PC-9 (cell line): Measurements from ENCODE around the gene SEPHS2. TPM values are rescaled to one million over a fixed set of nuclear protein-coding genes. Genes with fewer than 3 reads are reported as not detected.

Source experiments
- BruUV-seq: library from RNA; stranded (reverse); fragments of 400-500 nt; replicated peaks from 2 replicates; lab custom pipeline; 2021; lab: Mats Ljungman, UMichigan
- CTCF ChIA-PET: fragments of 300-600 bp; sonication (Branson Sonifier 250); formaldehyde crosslinking; loops from one replicate; lab custom pipeline; 2022; ENCODE audit warnings: antibody characterized with exemption; lab: Charles Lee
- POLR2A ChIA-PET: fragments of 300-600 bp; sonication (Branson Sonifier 250); formaldehyde crosslinking; loops from one replicate; lab custom pipeline; 2022; ENCODE audit warnings: antibody characterized with exemption; ENCODE audit not compliant: unreplicated experiment; lab: Charles Lee
- DNase-seq, 2 experiments: peaks; one replicate each; pipeline versions ENCODE4 v3.0.0 to v3.0.0-alpha.2; 2015 to 2022; ENCODE audit warnings: mixed read lengths in 1 of 2
- H2AFZ ChIP-seq: fragments of 200-600 bp; sonication (generic); 2 replicates; pipeline ENCODE4 v1.8.1; 2017; ENCODE audit warnings: antibody characterized with exemption
- H3F3A ChIP-seq: fragments of 200-600 bp; sonication (generic); 2 replicates; pipeline ENCODE4 v1.8.1; 2017; ENCODE audit warnings: antibody characterized with exemption, mild to moderate bottlenecking, low read depth; ENCODE audit not compliant: insufficient read depth
- H3K27ac ChIP-seq: fragments of 200-600 bp; sonication (generic); 2 replicates; pipeline ENCODE4 v1.6.1; 2016; ENCODE audit warnings: mixed run types
- H3K27me3 ChIP-seq: fragments of 200-600 bp; sonication (generic); 2 replicates; pipeline ENCODE4 v1.6.1; 2016; ENCODE audit warnings: low read depth, mixed run types; ENCODE audit not compliant: insufficient read depth
- H3K36me3 ChIP-seq: fragments of 200-600 bp; sonication (generic); 2 replicates; pipeline ENCODE4 v1.6.1; 2016; ENCODE audit warnings: low read depth, mixed run types
- H3K4me1 ChIP-seq: fragments of 200-600 bp; sonication (generic); replicated peaks from 2 replicates; pipeline ENCODE4 v1.6.1; 2016; ENCODE audit warnings: mixed run types; ENCODE audit not compliant: insufficient read depth
- H3K4me2 ChIP-seq: fragments of 200-600 bp; sonication (generic); 2 replicates; pipeline ENCODE4 v1.6.1; 2017; ENCODE audit warnings: mixed run types
- H3K4me3 ChIP-seq: fragments of 200-600 bp; sonication (generic); 2 replicates; pipeline ENCODE4 v1.6.1; 2016; ENCODE audit warnings: mixed run types
- H3K79me2 ChIP-seq: fragments of 200-600 bp; sonication (generic); 2 replicates; pipeline ENCODE4 v1.6.1; 2017; ENCODE audit warnings: low read depth, mixed run types
- H3K9me2 ChIP-seq: fragments of 200-600 bp; sonication (generic); 2 replicates; pipeline ENCODE4 v1.8.1; 2017; ENCODE audit warnings: mild to moderate bottlenecking; ENCODE audit not compliant: insufficient read depth
- H3K9me3 ChIP-seq: fragments of 200-600 bp; sonication (generic); 2 replicates; pipeline ENCODE4 v1.8.1; 2016; ENCODE audit warnings: low read depth; ENCODE audit not compliant: insufficient read depth
- H4K20me1 ChIP-seq: fragments of 200-600 bp; sonication (generic); 2 replicates; pipeline ENCODE4 v1.8.1; 2017; ENCODE audit not compliant: insufficient read depth
- CTCF ChIP-seq: fragments of 200-600 bp; sonication (generic); conservative IDR thresholded peaks from 2 replicates; pipeline ENCODE4 v1.6.1; 2017; ENCODE audit warnings: mixed run types, antibody characterized with exemption, mild to moderate bottlenecking, moderate library complexity
- EZH2 ChIP-seq: fragments of 200-600 bp; sonication (generic); IDR thresholded peaks from 2 replicates; pipeline ENCODE4 v1.8.0; 2017; ENCODE audit warnings: antibody characterized with exemption, low read depth
- intact Hi-C: fragments of 100-400 bp; cut with micrococcal nuclease; formaldehyde crosslinking; loops from one replicate; pipeline ENCODE4 v1.10.0; 2022; ENCODE audit not compliant: unreplicated experiment
- total RNA-seq: library from RNA; stranded (reverse); gene quantifications from 2 replicates; pipeline ENCODE4 v1.2.3, GENCODE V29; 2021

The SEPHS2 gene
- total RNA-seq, 1 experiment from 2014 or later, result 67.2 TPM

GRCh38 chr16:30493941-30494488 is 48.3 kb upstream of the SEPHS2 start:
- H3K4me3 ChIP-seq, result no peak overlapping the region
- no TSS peak for BruUV-seq
- no peaks in the 10 kb centered on the region for H4K20me1 ChIP-seq
- no peak overlapping the region for H3K27ac ChIP-seq
- no peaks in the 10 kb centered on the region for H3K9me3 ChIP-seq
- no peak for DNase-seq
- H3K9me2 ChIP-seq, result no peaks in the 10 kb centered on the region
- H3K36me3 ChIP-seq, result no peaks in the 10 kb centered on the region
- no peak overlapping the region for H3K4me2 ChIP-seq
- no peaks in the 10 kb centered on the region for H3K79me2 ChIP-seq
- TF ChIP-seq EZH2 (no peak), CTCF (no peak)
- peaks cover 14% of the 10 kb centered on the region; the same call in 1 of the 2 replicates for H3F3A ChIP-seq
- peaks cover 11% of the 10 kb centered on the region for H3K4me1 ChIP-seq
- ChIA-PET CTCF (interaction anchor here (0.8 kb wide), 1 partner anchor 47 kb away, joined by 5 read pairs; no protein-coding TSS in a partner anchor), POLR2A (interaction anchor here (0.5 kb wide), 1 partner anchor 37 kb away, joined by 5 read pairs; no protein-coding TSS in a partner anchor)
- H2AFZ ChIP-seq, result no peak overlapping the region
- intact Hi-C loops, result loop anchor here (2.0 kb wide), 1 partner anchor 63 kb away; the partner anchor contains the start of gene DCTPP1
- no peaks in the 10 kb centered on the region for H3K27me3 ChIP-seq

- CTCF ChIA-PET, result interaction anchor here (0.6 to 1.0 kb wide), 5 partner anchors 44 to 124 kb away, joined by 3 to 5 read pairs (median 4); partner anchors contain the start of genes DCTPP1 and SEPHS2
- intact Hi-C loops, result loop anchor here (2.0 kb wide), 1 partner anchor 61 kb away; the partner anchor contains the start of gene DCTPP1
These were observed 46.2 kb upstream of the SEPHS2 start for GRCh38 chr16:30491744-30492308.

More at GRCh38 chr16:30491744-30492308, 46.2 kb upstream of the SEPHS2 start:
- no peaks in the 10 kb centered on the region for H3K9me3 ChIP-seq
- no TSS peak for BruUV-seq
- H3K79me2 ChIP-seq, result no peaks in the 10 kb centered on the region
- H3K27ac ChIP-seq, result no peak overlapping the region
- H3K36me3 ChIP-seq, result no peaks in the 10 kb centered on the region
- H3K9me2 ChIP-seq, result no peaks in the 10 kb centered on the region
- no peak overlapping the region for H2AFZ ChIP-seq
- no peaks in the 10 kb centered on the region for H4K20me1 ChIP-seq
- H3K4me3 ChIP-seq, result no peak overlapping the region
- peaks cover 15% of the 10 kb centered on the region for H3K4me1 ChIP-seq
- DNase-seq, result peak; percentile 86 to 90
- no peaks in the 10 kb centered on the region for H3K27me3 ChIP-seq
- TF ChIP-seq EZH2, result no peak
- no peak for TF ChIP-seq CTCF
- peak overlapping the region; percentile 28 for H3K4me2 ChIP-seq
- peaks cover 12% of the 10 kb centered on the region; the same call in 1 of the 2 replicates for H3F3A ChIP-seq
- POLR2A ChIA-PET, result interaction anchor here (0.5 to 0.9 kb wide), 10 partner anchors 10 to 663 kb away, joined by 3 to 18 read pairs (median 6); partner anchors contain the start of gene ZNF764
